GM23338 (cell line): Measurements from ENCODE around the gene PYGO2. TPM values are rescaled to one million over a fixed set of nuclear protein-coding genes. Genes with fewer than 3 reads are reported as not detected.

ENCODE experiments used
- ATAC-seq: fragments of 200-7000 bp; cut with Tn5 transposase; 3 replicates; pipeline ENCODE4 v1.9.1; 2020
- DNase-seq: peaks from one replicate; pipeline ENCODE4 v3.0.0-alpha.2; 2015; ENCODE audit warnings: low spot score
- H2AFZ ChIP-seq: fragments of 200-600 bp; sonication (generic); 2 replicates; pipeline ENCODE4 v1.8.0; 2016; ENCODE audit warnings: antibody characterized with exemption, mild to moderate bottlenecking, moderate library complexity
- H3F3A ChIP-seq: fragments of 200-600 bp; sonication (generic); replicated peaks from 2 replicates; pipeline ENCODE4 v1.8.0; 2017; ENCODE audit warnings: antibody characterized with exemption, mixed run types, low read depth
- H3K27ac ChIP-seq: fragments of 200-600 bp; sonication (generic); 2 replicates; pipeline ENCODE4 v1.6.1; 2016; ENCODE audit warnings: low read depth
- H3K27me3 ChIP-seq: fragments of 200-600 bp; sonication (generic); 2 replicates; pipeline ENCODE4 v1.8.0; 2016; ENCODE audit warnings: mild to moderate bottlenecking, mixed run types, moderate library complexity; ENCODE audit not compliant: insufficient read depth
- H3K36me3 ChIP-seq: fragments of 200-600 bp; sonication (generic); 2 replicates; pipeline ENCODE4 v1.8.0; 2016; ENCODE audit warnings: mild to moderate bottlenecking; ENCODE audit not compliant: insufficient read depth
- H3K4me1 ChIP-seq: fragments of 200-600 bp; sonication (generic); 2 replicates; pipeline ENCODE4 v1.8.0; 2016; ENCODE audit warnings: mild to moderate bottlenecking, moderate library complexity; ENCODE audit not compliant: insufficient read depth
- H3K4me2 ChIP-seq: fragments of 200-600 bp; sonication (generic); 2 replicates; pipeline ENCODE4 v1.7.1; 2017; ENCODE audit warnings: mixed run types
- H3K4me3 ChIP-seq: fragments of 200-600 bp; sonication (generic); 2 replicates; pipeline ENCODE4 v1.6.1; 2016; ENCODE audit warnings: mixed run types
- H3K79me2 ChIP-seq: fragments of 200-600 bp; sonication (generic); replicated peaks from 2 replicates; pipeline ENCODE4 v1.8.0; 2017; ENCODE audit warnings: mild to moderate bottlenecking; ENCODE audit not compliant: insufficient read depth
- H3K9me2 ChIP-seq: fragments of 200-600 bp; sonication (generic); 2 replicates; pipeline ENCODE4 v1.8.0; 2017; ENCODE audit not compliant: insufficient read depth
- H4K20me1 ChIP-seq: fragments of 200-600 bp; sonication (generic); replicated peaks from 2 replicates; pipeline ENCODE4 v1.8.0; 2017; ENCODE audit warnings: mild to moderate bottlenecking; ENCODE audit not compliant: insufficient read depth
- H3K27ac Mint-ChIP-seq: 2 replicates; pipeline ENCODE4 v1.8.0; 2020; ENCODE audit warnings: inconsistent platforms, mild to moderate bottlenecking, moderate library complexity, mixed read lengths
- H3K27me3 Mint-ChIP-seq: 3 replicates; pipeline ENCODE4 v1.8.0; 2022; ENCODE audit warnings: low read depth, mild to moderate bottlenecking, moderate library complexity, mixed read lengths, inconsistent platforms; ENCODE audit not compliant: insufficient read depth, poor library complexity
- H3K36me3 Mint-ChIP-seq: 3 replicates; pipeline ENCODE4 v1.8.0; 2021; ENCODE audit warnings: low read depth, mild to moderate bottlenecking, inconsistent platforms, moderate library complexity, mixed read lengths
- H3K4me1 Mint-ChIP-seq: 3 replicates; pipeline ENCODE4 v1.8.0; 2020; ENCODE audit warnings: mild to moderate bottlenecking, inconsistent platforms, mixed read lengths
- H3K4me3 Mint-ChIP-seq: 3 replicates; pipeline ENCODE4 v1.8.0; 2021; ENCODE audit warnings: moderate library complexity, mild to moderate bottlenecking, inconsistent platforms, mixed read lengths
- H3K9me3 Mint-ChIP-seq: 3 replicates; pipeline ENCODE4 v1.8.0; 2020; ENCODE audit warnings: moderate library complexity, mild to moderate bottlenecking, inconsistent platforms, mixed read lengths
- CREB1 ChIP-seq: fragments of 250-450 bp; sonication (Bioruptor Pico); IDR thresholded peaks from 2 replicates; pipeline ENCODE4 v1.5.0; 2020; ENCODE audit warnings: low read depth, mild to moderate bottlenecking, moderate library complexity
- CTCF ChIP-seq, 2 experiments: fragments of 200-600 bp in 1 of 2; sonication (generic) in 1 of 2; conservative IDR thresholded peaks; 2 replicates each; pipeline versions ENCODE4 v1.5.1 to v1.6.1; 2016 to 2017; ENCODE audit warnings: antibody characterized with exemption in 2 of 2, low read depth in 2 of 2, mild to moderate bottlenecking in 2 of 2, moderate library complexity in 1 of 2
- ETS1 ChIP-seq: IDR thresholded peaks from 2 replicates; pipeline ENCODE4 v1.6.1; 2016; ENCODE audit warnings: antibody characterized with exemption
- EZH2 ChIP-seq: fragments of 200-600 bp; sonication (generic); IDR thresholded peaks from one replicate; pipeline ENCODE4 v1.8.0; 2017; ENCODE audit warnings: antibody characterized with exemption, mild to moderate bottlenecking, low read depth; ENCODE audit not compliant: unreplicated experiment
- EZH2phosphoT487 ChIP-seq: fragments of 200-600 bp; sonication (generic); IDR thresholded peaks from one replicate; pipeline ENCODE4 v1.8.1; 2018; ENCODE audit warnings: antibody characterized with exemption; ENCODE audit not compliant: unreplicated experiment
- JUNB ChIP-seq: IDR thresholded peaks from one replicate; pipeline ENCODE4 v1.6.1; 2016; ENCODE audit warnings: antibody characterized with exemption; ENCODE audit not compliant: unreplicated experiment
- NANOG ChIP-seq: IDR thresholded peaks from 2 replicates; pipeline ENCODE4 v1.6.1; 2016; ENCODE audit warnings: antibody characterized with exemption, borderline replicate concordance
- POLR2AphosphoS5 ChIP-seq: IDR thresholded peaks from 2 replicates; pipeline ENCODE4 v1.6.1; 2016; ENCODE audit warnings: antibody characterized with exemption, low read depth
- STAT1 ChIP-seq: IDR thresholded peaks from one replicate; pipeline ENCODE4 v1.6.1; 2016; ENCODE audit warnings: antibody characterized with exemption; ENCODE audit not compliant: unreplicated experiment
- ZNF114 ChIP-seq: fragments of 250-450 bp; sonication (Bioruptor Pico); IDR thresholded peaks from 2 replicates; pipeline ENCODE4 v1.5.0; 2020; ENCODE audit warnings: mild to moderate bottlenecking, moderate library complexity
- ZNF331 ChIP-seq: fragments of 250-450 bp; sonication (Bioruptor Pico); IDR thresholded peaks from 2 replicates; pipeline ENCODE4 v1.5.0; 2020; ENCODE audit warnings: low read depth, mild to moderate bottlenecking, moderate library complexity
- ZNF462 ChIP-seq: fragments of 250-450 bp; sonication (Bioruptor Pico); IDR thresholded peaks from 2 replicates; pipeline ENCODE4 v1.5.0; 2020; ENCODE audit warnings: mild to moderate bottlenecking, moderate library complexity
- polyA plus RNA-seq: library from polyadenylated mRNA; unstranded; fragments of >200 nt; fragmentation: Nextera tagmentation; extraction: Ambion mirVana; gene quantifications from 2 replicates; pipeline ENCODE4 v1.2.1, GENCODE V29; 2016
- total RNA-seq: library from RNA; depleted of rRNA; stranded (reverse); fragments of >200 nt; shearing (Covaris generic); gene quantifications from 2 replicates; pipeline ENCODE4 v1.2.3, GENCODE V29; 2014
- TF ChIP-seq, protein P1 (sequence below): IDR thresholded peaks from one replicate; pipeline ENCODE4 v1.6.1; 2018; ENCODE audit warnings: antibody characterized with exemption; ENCODE audit not compliant: unreplicated experiment

PYGO2 gene
- total and polyA plus RNA-seq, 2 experiments from 2014 or later: 11.0 to 29.0 TPM

DNA sequence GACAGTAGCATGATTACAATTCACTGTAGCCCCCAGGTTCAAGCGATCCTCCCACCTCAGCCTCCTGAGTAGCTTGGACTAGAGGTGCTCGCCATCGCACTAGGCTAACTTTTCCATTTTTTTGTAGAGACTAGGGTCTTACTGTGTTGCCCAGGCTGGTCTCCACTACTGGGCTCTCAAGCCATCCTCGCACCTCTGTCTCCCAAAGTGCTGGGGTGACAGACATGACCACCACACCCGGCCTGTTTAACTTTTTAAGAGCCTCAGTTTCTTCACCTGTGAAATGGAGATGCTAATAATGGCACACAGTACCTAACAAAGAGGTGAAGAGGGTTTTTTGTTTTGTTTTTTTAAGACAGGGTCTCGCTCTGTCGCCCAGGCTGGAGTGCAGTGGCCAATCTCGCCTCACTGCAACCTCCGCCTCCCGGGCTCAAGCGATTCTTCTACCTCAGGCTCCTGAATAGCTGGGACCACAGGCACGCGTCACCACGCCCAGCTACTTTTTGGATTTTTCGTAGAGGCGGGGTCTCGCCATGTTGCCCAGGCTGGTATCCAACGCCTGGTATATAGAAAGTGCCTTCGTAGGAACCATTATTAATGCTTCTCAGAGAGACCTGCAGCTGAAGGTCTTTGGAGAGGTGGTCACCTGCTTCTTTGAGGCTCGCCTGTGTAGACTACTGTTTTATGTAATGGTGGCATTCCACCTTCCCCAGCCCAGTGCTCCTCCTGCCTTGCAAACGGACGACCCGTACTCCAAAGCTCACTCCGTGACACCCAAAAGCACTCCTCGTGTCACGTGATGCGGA, 25.6 kb downstream of the PYGO2 start:
- H3K4me3 ChIP-seq: peak overlapping the region; percentile 64
- H3K27ac Mint-ChIP-seq: peak overlapping the region; percentile 100
- peak overlapping the region; percentile 20 for H2AFZ ChIP-seq
- peaks cover 23% of the 10 kb centered on the region for H3K27me3 Mint-ChIP-seq
- H3K36me3 Mint-ChIP-seq: peaks cover 4% of the 10 kb centered on the region; the same call in 1 of the 3 replicates
- TF ChIP-seq, protein P1, sequence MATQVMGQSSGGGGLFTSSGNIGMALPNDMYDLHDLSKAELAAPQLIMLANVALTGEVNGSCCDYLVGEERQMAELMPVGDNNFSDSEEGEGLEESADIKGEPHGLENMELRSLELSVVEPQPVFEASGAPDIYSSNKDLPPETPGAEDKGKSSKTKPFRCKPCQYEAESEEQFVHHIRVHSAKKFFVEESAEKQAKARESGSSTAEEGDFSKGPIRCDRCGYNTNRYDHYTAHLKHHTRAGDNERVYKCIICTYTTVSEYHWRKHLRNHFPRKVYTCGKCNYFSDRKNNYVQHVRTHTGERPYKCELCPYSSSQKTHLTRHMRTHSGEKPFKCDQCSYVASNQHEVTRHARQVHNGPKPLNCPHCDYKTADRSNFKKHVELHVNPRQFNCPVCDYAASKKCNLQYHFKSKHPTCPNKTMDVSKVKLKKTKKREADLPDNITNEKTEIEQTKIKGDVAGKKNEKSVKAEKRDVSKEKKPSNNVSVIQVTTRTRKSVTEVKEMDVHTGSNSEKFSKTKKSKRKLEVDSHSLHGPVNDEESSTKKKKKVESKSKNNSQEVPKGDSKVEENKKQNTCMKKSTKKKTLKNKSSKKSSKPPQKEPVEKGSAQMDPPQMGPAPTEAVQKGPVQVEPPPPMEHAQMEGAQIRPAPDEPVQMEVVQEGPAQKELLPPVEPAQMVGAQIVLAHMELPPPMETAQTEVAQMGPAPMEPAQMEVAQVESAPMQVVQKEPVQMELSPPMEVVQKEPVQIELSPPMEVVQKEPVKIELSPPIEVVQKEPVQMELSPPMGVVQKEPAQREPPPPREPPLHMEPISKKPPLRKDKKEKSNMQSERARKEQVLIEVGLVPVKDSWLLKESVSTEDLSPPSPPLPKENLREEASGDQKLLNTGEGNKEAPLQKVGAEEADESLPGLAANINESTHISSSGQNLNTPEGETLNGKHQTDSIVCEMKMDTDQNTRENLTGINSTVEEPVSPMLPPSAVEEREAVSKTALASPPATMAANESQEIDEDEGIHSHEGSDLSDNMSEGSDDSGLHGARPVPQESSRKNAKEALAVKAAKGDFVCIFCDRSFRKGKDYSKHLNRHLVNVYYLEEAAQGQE: no peak
- TF ChIP-seq CREB1 (no peak), POLR2AphosphoS5 (no peak), EZH2 (no peak), STAT1 (no peak), ZNF114 (CRISPR knock-in tag) (no peak), ETS1 (no peak), CTCF (conservative IDR thresholded peaks at IDR 0.05; ENCODE audit: low read depth in 2 of 2) (no peak), NANOG (no peak), ZNF331 (CRISPR knock-in tag) (no peak), EZH2phosphoT487 (no peak), ZNF462 (CRISPR knock-in tag) (no peak), JUNB (no peak)
- H3K27ac ChIP-seq: peak overlapping the region; percentile 89
- H3K36me3 ChIP-seq: no peaks in the 10 kb centered on the region
- H3K4me1 ChIP-seq: peaks cover 16% of the 10 kb centered on the region
- no peaks in the 10 kb centered on the region; the same call in 1 of the 2 replicates for H3K9me2 ChIP-seq
- peaks cover 10% of the 10 kb centered on the region for H3F3A ChIP-seq
- H3K4me3 Mint-ChIP-seq: peak overlapping the region; percentile 87
- peaks cover 3% of the 10 kb centered on the region; the same call in 1 of the 3 replicates for H3K9me3 Mint-ChIP-seq
- peak overlapping the region; percentile 84 for H3K4me2 ChIP-seq
- H3K4me1 Mint-ChIP-seq: peaks cover 19% of the 10 kb centered on the region
- H3K79me2 ChIP-seq: no peaks in the 10 kb centered on the region; the same call in 1 of the 2 replicates
- no peaks in the 10 kb centered on the region; the same call in 1 of the 2 replicates for H3K27me3 ChIP-seq
- ATAC-seq (no peak), DNase-seq (no peak)
- H4K20me1 ChIP-seq: no peaks in the 10 kb centered on the region
